Esophagus muscularis mucosa (tissue), 4 donors: Measurements from ENCODE around the gene MBNL1. TPM values are rescaled to one million over a fixed set of nuclear protein-coding genes. Genes with fewer than 3 reads are reported as not detected.

Experiments
- DNase-seq: peaks from one replicate; pipeline ENCODE4 v3.0.0-alpha.2; 2017; ENCODE audit errors: extremely low spot score
- H3K27ac ChIP-seq, 4 donors: fragments of 200-600 bp; sonication (generic); replicated peaks in 1 of 4; 1 replicate in 3 of 4; 2 replicates in 1 of 4; pipeline ENCODE4 v1.5.1; 2016 to 2019; ENCODE audit warnings: mild to moderate bottlenecking in 1 of 4
- H3K27me3 ChIP-seq, 4 donors: fragments of 200-600 bp; sonication (generic); one replicate each; pipeline versions ENCODE4 v1.5.1 to v1.6.0; 2016 to 2019
- H3K36me3 ChIP-seq, 4 donors: fragments of 200-600 bp; sonication (generic); one replicate each; pipeline ENCODE4 v1.5.1; 2016 to 2019
- H3K4me1 ChIP-seq, 4 donors: fragments of 200-600 bp; sonication (generic); one replicate each; pipeline ENCODE4 v1.5.1; 2016 to 2019
- H3K4me3 ChIP-seq, 4 donors: fragments of 200-600 bp; sonication (generic); 1 replicate in 2 of 4; 2 replicates in 2 of 4; pipeline ENCODE4 v1.5.1; 2016 to 2019; ENCODE audit warnings: mild to moderate bottlenecking in 4 of 4, moderate library complexity in 1 of 4
- H3K9me3 ChIP-seq, 4 donors: fragments of 200-600 bp; sonication (generic); 1 replicate in 3 of 4; 2 replicates in 1 of 4; pipeline ENCODE4 v1.5.1; 2016 to 2019
- CTCF ChIP-seq, 3 experiments: fragments of 200-600 bp in 2 of 3; fragments of 450-650 bp in 1 of 3; sonication (generic) in 2 of 3; IDR thresholded peaks; one replicate each; pipeline ENCODE4 v1.5.1; 2017 to 2019; ENCODE audit warnings: antibody characterized with exemption in 3 of 3, mild to moderate bottlenecking in 2 of 3, moderate library complexity in 1 of 3
- EP300 ChIP-seq: sonication (generic); formaldehyde crosslinking; IDR thresholded peaks from one replicate; pipeline ENCODE4 v1.6.1; 2017; ENCODE audit warnings: antibody characterized with exemption
- POLR2A ChIP-seq: fragments of 450-650 bp; IDR thresholded peaks from one replicate; pipeline ENCODE4 v1.6.1; 2017; ENCODE audit warnings: antibody characterized with exemption, moderate library complexity, mild to moderate bottlenecking, low read depth
- POLR2AphosphoS5 ChIP-seq, 2 donors: sonication (generic); formaldehyde crosslinking; IDR thresholded peaks; one replicate each; pipeline ENCODE4 v1.6.1; 2017; ENCODE audit warnings: antibody characterized with exemption in 2 of 2
- WGBS: methylation state at CpG from one replicate; pipeline ENCODE4 v1.1.5; 2018; 5-methylcytosine and 5-hydroxymethylcytosine counted together
- intact Hi-C: fragments of 100-400 bp; cut with DNase I; formaldehyde crosslinking; loops from one replicate; pipeline ENCODE4 v1.15.1; 2023
- total RNA-seq, 4 donors: library from RNA; depleted of rRNA; stranded (reverse); fragments of >200 nt; gene quantifications; one replicate each; pipeline versions ENCODE4 v1.1.0 to v1.2.1, GENCODE V29; 2016

The MBNL1 gene
- total RNA-seq, 4 donors from 2014 or later: 635 to 868 (median 720) TPM

- intact Hi-C loops: loop anchor here (5.0 kb wide), 1 partner anchor 162 kb away; no protein-coding TSS in a partner anchor
- H3K9me3 ChIP-seq: no peaks in the 10 kb centered on the region
- H3K27me3 ChIP-seq: no peaks in the 10 kb centered on the region
- no peak for DNase-seq
- H3K4me3 ChIP-seq: peak overlapping the region in 2 of 4 donors; percentile 3 to 6
- WGBS: 24% methylated on average over 8 of the region's 8 CpGs
- peaks cover 0 to 33% (median 11%) of the 10 kb centered on the region in 4 donors for H3K36me3 ChIP-seq
- H3K4me1 ChIP-seq: peaks cover 38 to 82% (median 79%) of the 10 kb centered on the region in 4 donors
- peak; percentile 75 to 78 (median 77) for TF ChIP-seq CTCF (IDR thresholded peaks at IDR 0.05)
- no peak for TF ChIP-seq POLR2AphosphoS5 (IDR thresholded peaks at IDR 0.05)
- H3K27ac ChIP-seq: peak overlapping the region; percentile 40 to 57 (median 48)
These were observed 175.4 kb downstream of the MBNL1 start for GRCh38 chr3:152444029-152444641.

- no peak for TF ChIP-seq POLR2AphosphoS5 (IDR thresholded peaks at IDR 0.05)
- no peak for TF ChIP-seq EP300
- no peak for TF ChIP-seq CTCF (IDR thresholded peaks at IDR 0.05)
- no peak for TF ChIP-seq POLR2A
- Histone ChIP-seq H3K27ac (peak overlapping the region in 2 of 4 donors; percentile 10 to 45), H3K4me3 (no peak overlapping the region), H3K4me1 (peaks cover 34 to 88% (median 80%) of the 10 kb centered on the region in 4 donors), H3K36me3 (peaks cover 0 to 40% (median 14%) of the 10 kb centered on the region in 4 donors), H3K9me3 (no peaks in the 10 kb centered on the region), H3K27me3 (no peaks in the 10 kb centered on the region)
- 72% methylated on average over 6 of the region's 6 CpGs for WGBS
- no peak for DNase-seq
- intact Hi-C loops: loop anchor here (5.0 kb wide), 2 partner anchors 263 to 373 kb away; no protein-coding TSS in a partner anchor
These were observed 176.5 kb downstream of the MBNL1 start for GRCh38 chr3:152445212-152445611.

DNA sequence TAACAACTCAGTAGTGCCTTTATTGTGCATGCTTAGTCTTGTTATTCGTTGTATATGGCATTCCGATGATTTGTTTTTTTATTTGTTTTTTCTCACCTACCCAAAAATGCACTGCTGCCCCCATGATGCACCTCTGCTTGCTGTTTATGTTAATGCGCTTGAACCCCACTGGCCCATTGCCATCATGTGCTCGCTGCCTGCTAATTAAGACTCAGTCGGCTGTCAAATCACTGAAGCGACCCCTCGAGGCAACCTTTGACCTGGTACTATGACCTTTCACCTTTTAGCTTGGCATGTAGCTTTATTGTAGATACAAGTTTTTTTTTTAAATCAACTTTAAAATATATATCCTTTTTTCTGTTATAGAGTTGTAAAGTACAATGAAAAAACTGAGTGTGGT, 177.8 kb downstream of the MBNL1 start:
- no peak for DNase-seq
- Histone ChIP-seq H3K27ac (peak overlapping the region in 2 of 4 donors; percentile 10 to 12), H3K27me3 (no peaks in the 10 kb centered on the region), H3K4me1 (peaks cover 34 to 90% (median 79%) of the 10 kb centered on the region in 4 donors), H3K9me3 (no peaks in the 10 kb centered on the region), H3K36me3 (peaks cover 0 to 53% (median 18%) of the 10 kb centered on the region in 4 donors), H3K4me3 (no peak overlapping the region)
- WGBS: 71% methylated on average over 7 of the region's 7 CpGs
- TF ChIP-seq CTCF (IDR thresholded peaks at IDR 0.05): no peak
- TF ChIP-seq POLR2A: no peak
- TF ChIP-seq POLR2AphosphoS5 (IDR thresholded peaks at IDR 0.05): no peak
- no peak for TF ChIP-seq EP300
- intact Hi-C loops: loop anchor here (5.0 kb wide), 2 partner anchors 264 to 374 kb away; no protein-coding TSS in a partner anchor

DNA sequence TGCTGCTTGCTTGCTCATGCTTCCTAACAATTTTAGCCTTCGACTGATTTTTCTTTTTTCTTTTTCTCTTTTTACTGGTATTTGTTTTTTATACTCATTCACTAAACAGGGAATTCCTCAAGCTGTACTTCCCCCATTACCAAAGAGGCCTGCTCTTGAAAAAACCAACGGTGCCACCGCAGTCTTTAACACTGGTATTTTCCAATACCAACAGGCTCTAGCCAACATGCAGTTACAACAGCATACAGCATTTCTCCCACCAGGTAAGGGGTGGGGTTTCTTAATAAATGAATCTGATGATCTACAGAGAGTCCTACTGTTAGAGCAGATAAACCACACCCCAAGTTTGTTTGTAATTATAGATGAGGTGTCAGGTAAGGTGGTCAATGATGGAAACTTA, 178.8 kb downstream of the MBNL1 start:
- DNase-seq: no peak
- Histone ChIP-seq H3K27me3 (no peaks in the 10 kb centered on the region), H3K9me3 (no peaks in the 10 kb centered on the region), H3K36me3 (peaks cover 1 to 62% (median 18%) of the 10 kb centered on the region in 4 donors), H3K27ac (no peak overlapping the region), H3K4me3 (no peak overlapping the region), H3K4me1 (peaks cover 32 to 83% (median 73%) of the 10 kb centered on the region in 4 donors)
- intact Hi-C loops: loop anchor here (5.0 kb wide), 2 partner anchors 265 to 375 kb away; no protein-coding TSS in a partner anchor
- 89% methylated on average over 3 of the region's 3 CpGs for WGBS
- no peak for TF ChIP-seq POLR2A
- TF ChIP-seq EP300: no peak
- TF ChIP-seq POLR2AphosphoS5 (IDR thresholded peaks at IDR 0.05): no peak
- no peak for TF ChIP-seq CTCF (IDR thresholded peaks at IDR 0.05)
